K562 (cell line): Measurements from ENCODE around the gene CLDN7. TPM values are rescaled to one million over a fixed set of nuclear protein-coding genes. Genes with fewer than 3 reads are reported as not detected.
A peak's percentile ranks its signal among the peaks of the same experiment; 100 is the strongest.

Source experiments
- CCAR2 ChIP-seq: fragments of 200-400 bp; formaldehyde crosslinking; IDR thresholded peaks from 2 replicates; pipeline ENCODE4 v1.6.1; 2017; ENCODE audit warnings: mild to moderate bottlenecking, low read depth, low read length
- CCNT2 ChIP-seq: IDR thresholded peaks from 2 replicates; pipeline ENCODE4 v1.6.1; 2011; ENCODE audit warnings: borderline replicate concordance, low read depth, mild to moderate bottlenecking, moderate library complexity, mixed read lengths, low read length; ENCODE audit not compliant: insufficient read length; ENCODE audit errors: extremely low read depth
- CEBPG ChIP-seq, 3 experiments: fragments of 200-800 bp in 1 of 3; sonication (Bioruptor generic) in 1 of 3; sonication (generic) in 1 of 3; formaldehyde crosslinking in 1 of 3; IDR thresholded peaks in 2 of 3; conservative IDR thresholded peaks in 1 of 3; 2 replicates each; pipeline versions ENCODE4 v1.6.1 to v1.8.0; 2016 to 2022; ENCODE audit warnings: missing compliant biosample characterization in 2 of 3, missing genetic modification characterization in 2 of 3, mild to moderate bottlenecking in 1 of 3, missing genetic modification reagents in 1 of 3
- ELF4 ChIP-seq: fragments of 450-650 bp; formaldehyde crosslinking; IDR thresholded peaks from 2 replicates; pipeline ENCODE4 v1.4.0; 2022; ENCODE audit warnings: missing genetic modification characterization
- EWSR1 ChIP-seq: fragments of 450-650 bp; IDR thresholded peaks from 2 replicates; pipeline ENCODE4 v1.6.1; 2018; ENCODE audit warnings: borderline replicate concordance, mild to moderate bottlenecking, low read depth, moderate library complexity; ENCODE audit not compliant: partially characterized antibody
- NFE2L1 ChIP-seq: fragments of 450-650 bp; IDR thresholded peaks from 2 replicates; pipeline ENCODE4 v1.6.1; 2016; ENCODE audit warnings: missing genetic modification characterization, low read depth, mild to moderate bottlenecking, missing compliant biosample characterization, moderate library complexity, borderline replicate concordance
- NR2F6 ChIP-seq: fragments of 450-650 bp; formaldehyde crosslinking; IDR thresholded peaks from 2 replicates; pipeline ENCODE4 v1.4.0; 2020; ENCODE audit warnings: mild to moderate bottlenecking
- RBBP5 ChIP-seq: fragments of 200-600 bp; sonication (generic); IDR thresholded peaks from 2 replicates; pipeline ENCODE4 v1.6.1; 2012; ENCODE audit warnings: borderline replicate concordance, mild to moderate bottlenecking, low read length, control low read depth, inconsistent platforms; ENCODE audit not compliant: insufficient read depth, poor library complexity, severe bottlenecking
- RUNX1 ChIP-seq: sonication (generic); IDR thresholded peaks from 2 replicates; pipeline ENCODE4 v1.6.1; 2016; ENCODE audit warnings: antibody characterized with exemption, low read depth
- TARDBP ChIP-seq: fragments of 450-650 bp; IDR thresholded peaks from 2 replicates; pipeline ENCODE4 v1.6.1; 2016
- THRAP3 ChIP-seq: fragments of 450-650 bp; IDR thresholded peaks from 2 replicates; pipeline ENCODE4 v1.6.1; 2016; ENCODE audit warnings: mild to moderate bottlenecking, inconsistent platforms, borderline replicate concordance
- ZNF140 ChIP-seq: fragments of 250-450 bp; sonication (Bioruptor Pico); IDR thresholded peaks from 2 replicates; pipeline ENCODE4 v1.8.0; 2021; ENCODE audit warnings: moderate library complexity, mild to moderate bottlenecking, inconsistent platforms
- ZNF282 ChIP-seq: sonication (generic); formaldehyde crosslinking; IDR thresholded peaks from 2 replicates; pipeline ENCODE4 v1.8.1; 2023; ENCODE audit warnings: missing genetic modification reagents
- ZNF445 ChIP-seq: fragments of 250-450 bp; sonication (Bioruptor Pico); IDR thresholded peaks from 2 replicates; pipeline ENCODE4 v1.4.0; 2020; ENCODE audit warnings: low read depth, mild to moderate bottlenecking, moderate library complexity
- polyA plus RNA-seq, 8 experiments: library from polyadenylated mRNA; depleted of rRNA in 4 of 8; stranded (reverse) in 5 of 8; unstranded in 3 of 8; fragments of >200 nt; fragmentation: Nextera tagmentation in 2 of 8; fragmentation: Illumina TruSeq in 1 of 8; extraction: Ambion mirVana in 2 of 8; extraction: Trizol in 1 of 8; gene quantifications; 2 replicates each; pipeline versions ENCODE4 v1.2.1 to v1.2.3, GENCODE V29; 2011 to 2014; ENCODE audit warnings: inconsistent platforms in 1 of 8, missing spikeins in 1 of 8
- total RNA-seq, 7 experiments: library from RNA; depleted of rRNA in 6 of 7; stranded (reverse); fragments of >200 nt in 6 of 7; fragmentation: Illumina TruSeq in 2 of 7; extraction: Trizol in 2 of 7; gene quantifications; 2 replicates each; pipeline versions ENCODE4 v1.2.1 to v1.2.3, GENCODE V29; 2011 to 2021; ENCODE audit warnings: low replicate concordance in 1 of 7
- TF ChIP-seq, protein P1 (sequence below): IDR thresholded peaks from 3 replicates; pipeline ENCODE4 v1.6.1; 2011; ENCODE audit warnings: borderline replicate concordance, mild to moderate bottlenecking, moderate library complexity; ENCODE audit not compliant: insufficient read length; ENCODE audit errors: extremely low read depth
- TF ChIP-seq, protein P2 (sequence below): sonication (generic); formaldehyde crosslinking; IDR thresholded peaks from 2 replicates; pipeline ENCODE4 v1.8.0; 2023; ENCODE audit warnings: mild to moderate bottlenecking, missing genetic modification reagents

Gene CLDN7
- total and polyA plus RNA-seq, 9 of the 15 experiments (the other 6 are each of a cell fraction or from before 2014, with no cell fraction given), result 2.2 to 14.5 (median 7.6) TPM

DNA sequence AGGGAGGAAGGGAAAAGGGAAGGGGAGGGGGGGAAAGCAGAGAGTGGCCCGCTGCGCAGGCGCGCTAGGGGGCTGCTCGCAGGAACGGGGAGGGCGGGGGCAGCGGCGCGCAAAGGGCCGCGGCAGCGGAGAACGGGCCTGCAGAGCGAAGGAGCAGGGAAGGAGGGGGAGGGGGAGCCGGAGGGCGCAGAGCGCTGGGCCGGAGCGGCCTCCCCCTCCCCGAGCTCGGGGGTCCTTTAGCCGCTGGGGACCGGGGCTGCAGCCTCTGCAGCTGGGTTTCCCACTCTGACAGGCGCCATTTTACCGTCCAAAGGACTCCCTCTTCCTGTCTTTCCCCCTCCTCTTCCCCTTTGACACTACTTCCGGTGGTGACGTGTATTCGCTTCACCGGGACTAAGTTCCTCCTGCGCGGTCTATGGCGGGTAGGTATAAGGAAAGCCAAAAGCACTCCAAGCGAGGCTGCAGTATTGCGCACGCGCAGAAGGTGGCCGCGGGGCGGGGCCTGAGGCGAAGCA lies 10.6 kb downstream of the CLDN7 start, which contains the start of gene CTDNEP1 (continued):
- TF ChIP-seq, protein P1, sequence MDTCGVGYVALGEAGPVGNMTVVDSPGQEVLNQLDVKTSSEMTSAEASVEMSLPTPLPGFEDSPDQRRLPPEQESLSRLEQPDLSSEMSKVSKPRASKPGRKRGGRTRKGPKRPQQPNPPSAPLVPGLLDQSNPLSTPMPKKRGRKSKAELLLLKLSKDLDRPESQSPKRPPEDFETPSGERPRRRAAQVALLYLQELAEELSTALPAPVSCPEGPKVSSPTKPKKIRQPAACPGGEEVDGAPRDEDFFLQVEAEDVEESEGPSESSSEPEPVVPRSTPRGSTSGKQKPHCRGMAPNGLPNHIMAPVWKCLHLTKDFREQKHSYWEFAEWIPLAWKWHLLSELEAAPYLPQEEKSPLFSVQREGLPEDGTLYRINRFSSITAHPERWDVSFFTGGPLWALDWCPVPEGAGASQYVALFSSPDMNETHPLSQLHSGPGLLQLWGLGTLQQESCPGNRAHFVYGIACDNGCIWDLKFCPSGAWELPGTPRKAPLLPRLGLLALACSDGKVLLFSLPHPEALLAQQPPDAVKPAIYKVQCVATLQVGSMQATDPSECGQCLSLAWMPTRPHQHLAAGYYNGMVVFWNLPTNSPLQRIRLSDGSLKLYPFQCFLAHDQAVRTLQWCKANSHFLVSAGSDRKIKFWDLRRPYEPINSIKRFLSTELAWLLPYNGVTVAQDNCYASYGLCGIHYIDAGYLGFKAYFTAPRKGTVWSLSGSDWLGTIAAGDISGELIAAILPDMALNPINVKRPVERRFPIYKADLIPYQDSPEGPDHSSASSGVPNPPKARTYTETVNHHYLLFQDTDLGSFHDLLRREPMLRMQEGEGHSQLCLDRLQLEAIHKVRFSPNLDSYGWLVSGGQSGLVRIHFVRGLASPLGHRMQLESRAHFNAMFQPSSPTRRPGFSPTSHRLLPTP, result no peak
- TF ChIP-seq NFE2L1 (no peak), TARDBP (no peak), CEBPG (CRISPR knock-in tag; IDR thresholded peaks at IDR 0.05) (no peak), CEBPG (tag; conservative IDR thresholded peaks at IDR 0.05 in 1 of 2, IDR thresholded peaks at IDR 0.05 in 1 of 2) (no peak), RUNX1 (no peak), CCNT2 (peak; percentile 3), ZNF282 (CRISPR knock-in tag) (no peak), ZNF140 (no peak), ELF4 (CRISPR knock-in tag) (no peak), THRAP3 (no peak), CCAR2 (no peak), NR2F6 (CRISPR knock-in tag) (no peak), ZNF445 (CRISPR knock-in tag) (no peak), EWSR1 (no peak), RBBP5 (peak; percentile 84)
- TF ChIP-seq, protein P2, sequence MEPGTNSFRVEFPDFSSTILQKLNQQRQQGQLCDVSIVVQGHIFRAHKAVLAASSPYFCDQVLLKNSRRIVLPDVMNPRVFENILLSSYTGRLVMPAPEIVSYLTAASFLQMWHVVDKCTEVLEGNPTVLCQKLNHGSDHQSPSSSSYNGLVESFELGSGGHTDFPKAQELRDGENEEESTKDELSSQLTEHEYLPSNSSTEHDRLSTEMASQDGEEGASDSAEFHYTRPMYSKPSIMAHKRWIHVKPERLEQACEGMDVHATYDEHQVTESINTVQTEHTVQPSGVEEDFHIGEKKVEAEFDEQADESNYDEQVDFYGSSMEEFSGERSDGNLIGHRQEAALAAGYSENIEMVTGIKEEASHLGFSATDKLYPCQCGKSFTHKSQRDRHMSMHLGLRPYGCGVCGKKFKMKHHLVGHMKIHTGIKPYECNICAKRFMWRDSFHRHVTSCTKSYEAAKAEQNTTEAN (CRISPR knock-in tag), result no peak
